ENCODE measurements around the gene MX2. TPM values are rescaled to one million over a fixed set of nuclear protein-coding genes. Genes with fewer than 3 reads are reported as not detected.

Gene MX2
- total and polyA plus RNA-seq, 10 of the 15 experiments (the other 5 are each of a cell fraction or from before 2014, with no cell fraction given): 10.5 to 167 (median 46.1) TPM

- DNase-seq (ENCODE audit: low read depth, low spot score) (no peak), ATAC-seq (no peak), FAIRE-seq (no peak)
- Histone ChIP-seq H3K9ac (ENCODE audit: control insufficient read depth, insufficient read depth, low read length) (no peak overlapping the region), H2AFZ (ENCODE audit: control insufficient read depth, low read depth, low read length) (no peak overlapping the region), H3K27ac (ENCODE audit: control insufficient read depth, insufficient read depth) (no peak overlapping the region), H4K20me1 (ENCODE audit: control insufficient read depth, insufficient read depth) (no peaks in the 10 kb centered on the region), H3K79me2 (ENCODE audit: control insufficient read depth, insufficient read depth, low read length) (no peaks in the 10 kb centered on the region), H3K4me3 (no peak overlapping the region), H3K4me1 (ENCODE audit: control insufficient read depth, insufficient read depth, low read length) (no peaks in the 10 kb centered on the region), H3K27me3 (replicated peaks in 1 of 2; ENCODE audit: control insufficient read depth in 2 of 2, insufficient read depth in 2 of 2, low read length in 1 of 2) (peaks cover 0 to 2% of the 10 kb centered on the region in 2 experiments; a peak in 2 of 4 replicates), H3K36me3 (ENCODE audit: control insufficient read depth in 2 of 2, insufficient read depth in 2 of 2, low read length in 1 of 2) (no peaks in the 10 kb centered on the region), H3K4me2 (ENCODE audit: control insufficient read depth, insufficient read depth) (no peak overlapping the region), H3K9me3 (replicated peaks; ENCODE audit: control insufficient read depth, insufficient read depth, low read length) (no peaks in the 10 kb centered on the region)
- ChIA-PET RAD21 (ENCODE audit: unreplicated experiment) (interaction anchor here (2.2 kb wide), 1 partner anchor 34 kb away, joined by 13 read pairs; no protein-coding TSS in a partner anchor), CTCF (interaction anchor here (3.7 kb wide), 1 partner anchor 34 kb away, joined by 15 read pairs; no protein-coding TSS in a partner anchor), POLR2A (interaction anchor here (0.6 kb wide), 2 partner anchors 64 to 484 kb away, joined by 3 read pairs; no protein-coding TSS in a partner anchor), SMC1A (ENCODE audit: uncharacterized antibody, unreplicated experiment) (interaction anchor here (1.3 kb wide), 1 partner anchor 8 kb away, joined by 3 read pairs; no protein-coding TSS in a partner anchor)
- TF ChIP-seq SMARCA5 (IDR thresholded peaks at IDR 0.05): no peak
- TF ChIP-seq KAT2A (conservative IDR thresholded peaks at IDR 0.05; ENCODE audit: control insufficient read depth, low read depth, low read length): no peak
- TF ChIP-seq, protein P1, sequence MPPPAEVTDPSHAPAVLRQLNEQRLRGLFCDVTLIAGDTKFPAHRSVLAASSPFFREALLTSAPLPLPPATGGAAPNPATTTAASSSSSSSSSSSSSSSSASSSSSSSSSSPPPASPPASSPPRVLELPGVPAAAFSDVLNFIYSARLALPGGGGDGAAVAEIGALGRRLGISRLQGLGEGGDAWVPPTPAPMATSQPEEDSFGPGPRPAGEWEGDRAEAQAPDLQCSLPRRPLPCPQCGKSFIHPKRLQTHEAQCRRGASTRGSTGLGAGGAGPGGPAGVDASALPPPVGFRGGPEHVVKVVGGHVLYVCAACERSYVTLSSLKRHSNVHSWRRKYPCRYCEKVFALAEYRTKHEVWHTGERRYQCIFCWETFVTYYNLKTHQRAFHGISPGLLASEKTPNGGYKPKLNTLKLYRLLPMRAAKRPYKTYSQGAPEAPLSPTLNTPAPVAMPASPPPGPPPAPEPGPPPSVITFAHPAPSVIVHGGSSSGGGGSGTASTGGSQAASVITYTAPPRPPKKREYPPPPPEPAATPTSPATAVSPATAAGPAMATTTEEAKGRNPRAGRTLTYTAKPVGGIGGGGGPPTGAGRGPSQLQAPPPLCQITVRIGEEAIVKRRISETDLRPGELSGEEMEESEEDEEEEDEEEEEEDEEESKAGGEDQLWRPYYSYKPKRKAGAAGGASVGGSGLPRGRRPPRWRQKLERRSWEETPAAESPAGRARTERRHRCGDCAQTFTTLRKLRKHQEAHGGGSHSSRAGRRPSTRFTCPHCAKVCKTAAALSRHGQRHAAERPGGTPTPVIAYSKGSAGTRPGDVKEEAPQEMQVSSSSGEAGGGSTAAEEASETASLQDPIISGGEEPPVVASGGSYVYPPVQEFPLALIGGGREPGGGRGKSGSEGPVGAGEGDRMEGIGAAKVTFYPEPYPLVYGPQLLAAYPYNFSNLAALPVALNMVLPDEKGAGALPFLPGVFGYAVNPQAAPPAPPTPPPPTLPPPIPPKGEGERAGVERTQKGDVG (CRISPR knock-in tag; IDR thresholded peaks at IDR 0.05): no peak
- no peak for TF ChIP-seq ZBTB40 (IDR thresholded peaks at IDR 0.05; ENCODE audit: borderline replicate concordance)
- no peak for TF ChIP-seq NFIC (IDR thresholded peaks at IDR 0.05; ENCODE audit: low read depth, low read length)
- no peak for TF ChIP-seq CEBPB (IDR thresholded peaks at IDR 0.05; ENCODE audit: borderline replicate concordance in 1 of 2, low read depth in 2 of 2, low read length in 2 of 2)
- TF ChIP-seq CEBPZ (IDR thresholded peaks at IDR 0.05; ENCODE audit: low read depth, low read length): no peak
- no peak for TF ChIP-seq RAD21 (IDR thresholded peaks at IDR 0.05; ENCODE audit: insufficient read depth, low read depth, low read length)
- TF ChIP-seq LARP7 (IDR thresholded peaks at IDR 0.05): no peak
- no TSS peak for BruUV-seq (replicated peaks)
- intact Hi-C loops (cut with micrococcal nuclease; ENCODE audit: unreplicated experiment): no loop called here
- in situ Hi-C loops (cut with MboI): no loop called here
- 83% methylated on average over 10 of the region's 10 CpGs for WGBS (ENCODE audit: insufficient coverage, insufficient replicate concordance, low lambda C conversion rate, missing lambda C conversion rate)
Observed at GRCh38 chr21:41317458-41317857, 44.4 kb upstream of the MX2 start.

Data from GM12878 (cell line).